Adrenal gland (tissue), 5 donors: ENCODE data around the gene MYMK.

ENCODE experiments used
- POLR2A ChIP-seq, 2 donors: fragments of 450-650 bp; IDR thresholded peaks; one replicate each; pipeline ENCODE4 v1.6.1; 2017; ENCODE audit warnings: antibody characterized with exemption in 2 of 2, mild to moderate bottlenecking in 2 of 2, moderate library complexity in 1 of 2
- TF ChIP-seq, protein P1 (sequence below), 6 experiments: fragments of 450-650 bp in 4 of 6; fragments of 200-600 bp in 2 of 6; sonication (generic) in 1 of 6; IDR thresholded peaks; 1 replicate in 5 of 6; 2 replicates in 1 of 6; pipeline versions ENCODE4 v1.5.1 to v1.8.0; 2016 to 2021; ENCODE audit warnings: antibody characterized with exemption in 6 of 6, mild to moderate bottlenecking in 2 of 6, moderate library complexity in 1 of 6
- donor health status: DM: no; HTN: no; CAD: no.

DNA sequence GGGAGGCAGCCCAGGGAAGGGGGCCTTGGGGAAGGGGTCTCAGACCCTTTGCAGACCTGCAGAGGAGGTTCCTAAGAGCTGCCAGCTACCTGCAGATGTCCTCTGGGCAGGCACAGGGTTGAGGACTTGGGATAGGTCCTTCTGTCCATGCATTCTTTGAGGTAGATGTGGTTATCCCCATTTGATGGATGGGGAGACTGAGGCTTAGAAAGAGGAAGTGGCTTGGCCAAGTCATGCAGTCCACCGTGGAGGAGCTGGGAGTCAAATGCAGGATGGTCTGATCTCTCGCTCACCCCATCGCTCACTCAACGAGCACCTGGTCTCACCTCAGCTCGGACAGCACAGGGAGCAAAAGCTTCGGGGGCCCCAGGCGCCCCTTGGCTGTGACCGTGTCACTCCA is 30.0 kb upstream of the MYMK start:
- TF ChIP-seq, protein P1, sequence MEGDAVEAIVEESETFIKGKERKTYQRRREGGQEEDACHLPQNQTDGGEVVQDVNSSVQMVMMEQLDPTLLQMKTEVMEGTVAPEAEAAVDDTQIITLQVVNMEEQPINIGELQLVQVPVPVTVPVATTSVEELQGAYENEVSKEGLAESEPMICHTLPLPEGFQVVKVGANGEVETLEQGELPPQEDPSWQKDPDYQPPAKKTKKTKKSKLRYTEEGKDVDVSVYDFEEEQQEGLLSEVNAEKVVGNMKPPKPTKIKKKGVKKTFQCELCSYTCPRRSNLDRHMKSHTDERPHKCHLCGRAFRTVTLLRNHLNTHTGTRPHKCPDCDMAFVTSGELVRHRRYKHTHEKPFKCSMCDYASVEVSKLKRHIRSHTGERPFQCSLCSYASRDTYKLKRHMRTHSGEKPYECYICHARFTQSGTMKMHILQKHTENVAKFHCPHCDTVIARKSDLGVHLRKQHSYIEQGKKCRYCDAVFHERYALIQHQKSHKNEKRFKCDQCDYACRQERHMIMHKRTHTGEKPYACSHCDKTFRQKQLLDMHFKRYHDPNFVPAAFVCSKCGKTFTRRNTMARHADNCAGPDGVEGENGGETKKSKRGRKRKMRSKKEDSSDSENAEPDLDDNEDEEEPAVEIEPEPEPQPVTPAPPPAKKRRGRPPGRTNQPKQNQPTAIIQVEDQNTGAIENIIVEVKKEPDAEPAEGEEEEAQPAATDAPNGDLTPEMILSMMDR (IDR thresholded peaks at IDR 0.05) = no peak
- TF ChIP-seq POLR2A (IDR thresholded peaks at IDR 0.05) = no peak
